Measurements from ENCODE around the gene NCKIPSD.

Gene NCKIPSD

DNA sequence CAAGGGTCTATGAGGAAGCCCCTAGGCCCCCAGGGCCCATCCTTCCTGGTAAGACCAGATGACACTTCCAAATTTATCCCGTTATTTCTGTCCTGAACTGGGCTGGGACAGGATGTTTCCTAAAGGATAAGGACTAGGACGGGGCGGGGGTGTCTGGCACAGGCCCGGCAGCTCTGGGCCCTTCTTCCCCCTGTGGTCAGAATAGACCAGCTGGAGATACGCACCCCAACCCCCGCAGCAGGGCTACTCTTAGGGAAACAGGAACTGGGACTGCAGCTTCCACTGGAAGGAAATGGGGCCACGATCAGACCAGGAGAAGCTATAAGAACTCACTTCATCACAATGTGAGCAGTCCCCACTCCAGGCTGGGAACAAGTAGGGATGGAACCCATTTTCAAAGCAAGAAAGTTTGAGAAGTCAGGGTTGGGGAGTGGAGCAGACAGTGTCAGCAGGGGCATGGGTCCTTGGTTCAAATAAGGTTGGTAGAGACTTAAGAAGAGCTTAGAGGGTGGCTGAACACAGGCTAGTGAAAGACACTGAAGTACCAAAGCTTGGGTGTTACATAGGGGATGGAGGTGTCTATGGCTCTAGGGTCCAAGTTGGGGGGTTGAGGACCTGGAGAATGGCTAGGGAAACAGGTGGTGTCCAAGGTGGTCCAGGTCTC, 1.1 kb downstream of the NCKIPSD start:
- H3K36me3 ChIP-seq (ENCODE audit: control insufficient read depth, insufficient read depth, low read length), result peaks cover 61% of the 10 kb centered on the region

DNA sequence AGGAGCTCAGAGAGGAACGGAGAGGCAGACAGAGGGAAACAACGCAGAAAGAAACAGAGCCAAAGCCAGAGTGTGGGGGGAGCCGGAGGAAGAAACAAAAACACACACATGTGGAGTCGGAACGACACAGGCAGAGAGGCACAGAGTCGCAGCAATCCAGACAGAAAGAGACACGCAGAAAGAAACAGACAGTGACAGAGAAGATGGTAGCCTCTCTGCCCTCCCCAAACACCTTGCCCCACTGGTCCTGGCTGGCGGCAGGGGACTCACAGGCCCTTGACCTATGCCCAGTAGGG, 1.7 kb downstream of the NCKIPSD start:
- Histone ChIP-seq H3K4me3 (ENCODE audit: low read depth, low read length) (peak overlapping the region; percentile 99), H3K9ac (ENCODE audit: low read length) (no peak overlapping the region), H3K27ac (ENCODE audit: low read depth, low read length) (no peak overlapping the region), H3K27me3 (ENCODE audit: control insufficient read depth, insufficient read depth, low read length) (no peaks in the 10 kb centered on the region), H3K36me3 (ENCODE audit: control insufficient read depth, insufficient read depth, low read length) (peaks cover 61% of the 10 kb centered on the region), H3K9me3 (ENCODE audit: control insufficient read depth, insufficient read depth, low read depth, low read length) (no peaks in the 10 kb centered on the region), H3K4me1 (ENCODE audit: control insufficient read depth, insufficient read depth, low read length) (peaks cover 9% of the 10 kb centered on the region)

More for the DNA sequence above, 1.1 kb downstream of the NCKIPSD start:
- Histone ChIP-seq H3K9me3 (ENCODE audit: control insufficient read depth, insufficient read depth, low read depth, low read length) (no peaks in the 10 kb centered on the region), H3K4me1 (ENCODE audit: control insufficient read depth, insufficient read depth, low read length) (peaks cover 9% of the 10 kb centered on the region), H3K27me3 (ENCODE audit: control insufficient read depth, insufficient read depth, low read length) (no peaks in the 10 kb centered on the region), H3K4me3 (ENCODE audit: low read depth, low read length) (peak overlapping the region; percentile 99), H3K9ac (ENCODE audit: low read length) (no peak overlapping the region), H3K27ac (ENCODE audit: low read depth, low read length) (no peak overlapping the region)

DNA sequence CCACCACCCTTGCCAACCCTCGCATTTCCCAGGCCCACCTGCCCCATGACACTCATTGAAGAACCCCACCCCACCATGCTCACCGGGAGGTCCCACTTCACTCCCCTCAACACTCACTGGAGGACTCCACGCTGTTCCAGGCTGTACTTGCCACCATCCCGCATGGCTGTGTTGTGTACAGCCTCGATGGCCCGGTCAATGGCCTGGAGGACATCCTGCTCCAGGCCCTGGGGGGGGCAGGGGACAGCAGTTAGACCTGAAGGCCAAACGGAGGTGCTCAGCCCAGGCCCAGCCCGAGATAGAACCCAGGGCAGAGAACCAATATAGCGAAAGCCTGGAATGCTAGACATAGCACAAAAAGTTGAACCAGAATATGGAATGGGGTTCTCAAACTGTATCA, 2.9 kb downstream of the NCKIPSD start:
- H3K4me1 ChIP-seq (ENCODE audit: control insufficient read depth, insufficient read depth, low read length), result peaks cover 9% of the 10 kb centered on the region
- no peaks in the 10 kb centered on the region for H3K27me3 ChIP-seq (ENCODE audit: control insufficient read depth, insufficient read depth, low read length)
- no peak overlapping the region for H3K9ac ChIP-seq (ENCODE audit: low read length)
- no peak overlapping the region for H3K27ac ChIP-seq (ENCODE audit: low read depth, low read length)
- H3K4me3 ChIP-seq (ENCODE audit: low read depth, low read length), result no peak overlapping the region
- peaks cover 61% of the 10 kb centered on the region for H3K36me3 ChIP-seq (ENCODE audit: control insufficient read depth, insufficient read depth, low read length)
- no peaks in the 10 kb centered on the region for H3K9me3 ChIP-seq (ENCODE audit: control insufficient read depth, insufficient read depth, low read depth, low read length)

DNA sequence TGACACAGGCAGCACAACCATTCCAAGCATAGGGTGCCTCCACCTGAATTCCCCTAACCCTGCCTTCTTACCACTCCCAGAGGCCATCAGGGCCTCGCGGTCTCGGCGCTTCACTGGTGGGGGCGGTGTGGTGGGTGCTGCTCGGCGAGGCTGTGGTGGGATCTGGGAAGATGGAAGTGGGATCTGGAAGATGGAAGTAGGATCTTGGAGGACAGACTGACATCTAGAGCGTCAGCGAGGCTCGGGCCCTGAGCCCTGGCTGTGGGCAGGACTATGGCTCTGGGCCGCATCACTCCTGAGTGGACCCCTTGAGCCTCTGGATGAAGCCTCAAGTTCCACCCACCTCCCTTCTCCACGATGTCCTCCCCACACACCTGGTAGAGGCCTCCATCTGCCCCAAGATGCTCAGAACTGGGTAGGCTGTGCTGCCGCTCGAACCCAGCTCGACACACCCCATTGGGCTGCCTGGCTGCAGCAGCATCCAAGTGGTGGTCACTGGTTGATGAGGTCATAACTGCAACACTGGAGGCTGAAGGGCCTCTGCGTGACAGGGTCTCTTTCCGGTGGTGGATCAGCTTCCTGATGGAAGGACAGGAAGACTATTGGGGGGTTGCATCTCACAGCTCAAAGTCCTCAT, 3.6 kb downstream of the NCKIPSD start:
- Histone ChIP-seq H3K9me3 (ENCODE audit: control insufficient read depth, insufficient read depth, low read depth, low read length) (no peaks in the 10 kb centered on the region), H3K27ac (ENCODE audit: low read depth, low read length) (no peak overlapping the region), H3K27me3 (ENCODE audit: control insufficient read depth, insufficient read depth, low read length) (no peaks in the 10 kb centered on the region), H3K4me3 (ENCODE audit: low read depth, low read length) (no peak overlapping the region), H3K4me1 (ENCODE audit: control insufficient read depth, insufficient read depth, low read length) (peaks cover 9% of the 10 kb centered on the region), H3K9ac (ENCODE audit: low read length) (no peak overlapping the region), H3K36me3 (ENCODE audit: control insufficient read depth, insufficient read depth, low read length) (peaks cover 61% of the 10 kb centered on the region)

DNA sequence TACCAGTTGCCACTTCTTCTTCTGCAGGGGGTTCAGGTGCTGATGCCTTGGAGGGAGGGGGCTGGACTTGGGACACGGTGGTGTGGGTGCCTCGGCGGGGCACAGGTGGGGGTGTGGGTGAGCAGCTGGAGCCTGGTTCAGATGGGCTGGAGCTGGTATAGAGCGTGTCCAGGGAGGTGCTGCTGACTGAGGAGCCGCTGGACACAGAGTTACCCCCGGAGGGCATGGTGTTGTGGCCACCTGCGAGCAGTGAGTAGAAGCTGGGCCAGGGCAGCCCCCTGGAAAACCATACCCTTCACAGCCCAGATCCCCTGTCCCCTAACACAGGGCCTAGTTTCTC, 4.2 kb downstream of the NCKIPSD start:
- Histone ChIP-seq H3K9me3 (ENCODE audit: control insufficient read depth, insufficient read depth, low read depth, low read length) (no peaks in the 10 kb centered on the region), H3K36me3 (ENCODE audit: control insufficient read depth, insufficient read depth, low read length) (peaks cover 64% of the 10 kb centered on the region), H3K9ac (ENCODE audit: low read length) (no peak overlapping the region), H3K27me3 (ENCODE audit: control insufficient read depth, insufficient read depth, low read length) (no peaks in the 10 kb centered on the region), H3K4me3 (ENCODE audit: low read depth, low read length) (no peak overlapping the region), H3K4me1 (ENCODE audit: control insufficient read depth, insufficient read depth, low read length) (peaks cover 9% of the 10 kb centered on the region), H3K27ac (ENCODE audit: low read depth, low read length) (no peak overlapping the region)

DNA sequence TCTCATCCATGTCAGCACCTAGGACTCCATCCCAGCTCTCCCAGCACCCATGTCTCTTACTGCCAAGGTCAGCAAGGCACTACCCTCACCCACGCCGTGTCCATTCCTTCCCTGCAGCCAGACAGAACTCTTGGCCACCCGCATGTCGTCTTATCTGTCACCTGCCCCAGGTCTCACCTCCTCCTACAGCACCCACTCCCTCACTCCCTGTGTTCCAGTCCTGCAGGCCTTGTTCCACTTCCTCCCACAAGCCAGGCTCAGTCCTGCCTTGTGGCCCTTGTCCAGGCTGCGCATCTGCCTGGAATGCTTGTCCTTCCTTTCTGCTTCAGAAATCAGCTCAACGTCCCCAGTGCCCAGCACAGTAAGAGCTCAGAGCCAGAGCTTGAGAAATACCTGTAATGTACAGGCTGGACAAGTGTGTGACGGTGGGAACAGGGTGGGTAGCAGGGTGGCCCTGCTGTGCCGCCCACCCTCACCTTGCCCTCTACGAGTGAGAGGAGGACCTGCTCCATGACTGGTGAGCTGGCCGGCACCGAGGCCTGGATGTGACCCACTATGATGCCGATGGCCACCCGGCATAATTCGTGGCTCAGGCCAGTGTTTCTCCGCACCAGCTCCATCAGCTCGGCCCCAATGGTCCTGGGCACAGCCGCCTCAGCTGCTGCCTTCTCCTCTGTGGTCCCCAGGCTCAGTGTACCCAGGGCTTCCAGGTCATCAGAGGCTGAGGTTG, 4.7 kb downstream of the NCKIPSD start:
- Histone ChIP-seq H3K27me3 (ENCODE audit: control insufficient read depth, insufficient read depth, low read length) (no peaks in the 10 kb centered on the region), H3K4me1 (ENCODE audit: control insufficient read depth, insufficient read depth, low read length) (peaks cover 9% of the 10 kb centered on the region), H3K27ac (ENCODE audit: low read depth, low read length) (no peak overlapping the region), H3K9ac (ENCODE audit: low read length) (no peak overlapping the region), H3K4me3 (ENCODE audit: low read depth, low read length) (no peak overlapping the region), H3K9me3 (ENCODE audit: control insufficient read depth, insufficient read depth, low read depth, low read length) (no peaks in the 10 kb centered on the region), H3K36me3 (ENCODE audit: control insufficient read depth, insufficient read depth, low read length) (peaks cover 69% of the 10 kb centered on the region)

DNA sequence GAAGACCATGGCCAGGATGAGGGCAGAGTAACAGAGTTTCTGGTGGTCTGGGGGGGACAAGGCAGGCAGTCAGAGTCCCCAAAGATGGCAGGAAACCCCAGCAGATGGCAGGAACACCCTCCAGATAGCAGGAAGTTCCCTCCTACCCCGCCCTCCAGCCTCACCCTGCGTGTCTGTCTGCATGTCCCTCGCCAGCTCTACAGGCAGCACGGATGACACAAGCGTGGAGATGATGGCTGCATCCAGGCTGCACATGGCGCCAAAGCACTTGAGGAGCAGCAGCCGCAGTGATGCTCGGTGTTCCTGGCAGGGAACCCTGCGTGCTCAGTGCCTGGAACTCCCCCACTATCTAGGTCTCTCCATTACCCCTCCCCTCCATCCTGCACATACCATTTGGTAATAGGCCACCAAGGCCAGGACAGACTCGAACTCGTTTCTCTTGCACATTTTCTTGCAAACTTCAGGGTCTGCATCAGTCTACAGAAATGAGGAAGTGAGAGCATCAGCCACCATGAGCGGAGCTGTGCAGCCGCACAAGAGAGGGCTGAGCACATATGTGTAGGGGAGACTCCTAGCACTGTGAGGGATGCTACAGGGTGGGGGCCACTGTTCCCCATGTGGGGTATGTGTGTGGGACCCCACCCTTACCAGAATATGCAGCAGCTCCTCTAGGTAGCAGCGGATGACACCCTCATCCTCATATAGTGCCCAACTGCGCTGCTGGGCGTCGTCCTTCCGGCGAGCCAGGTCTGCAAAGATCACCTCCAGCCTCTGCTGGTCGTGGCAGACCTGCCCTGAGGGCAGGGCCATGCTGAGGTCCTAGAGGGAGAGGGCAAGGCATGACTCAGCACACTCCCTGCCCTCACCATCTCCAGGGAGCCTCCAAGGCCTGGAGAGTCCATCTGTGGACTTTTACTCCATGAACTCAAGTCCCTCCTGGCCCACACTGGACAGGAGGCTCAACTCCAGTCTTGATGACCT, 6.0 kb downstream of the NCKIPSD start:
- Histone ChIP-seq H3K4me3 (ENCODE audit: low read depth, low read length) (no peak overlapping the region), H3K9me3 (ENCODE audit: control insufficient read depth, insufficient read depth, low read depth, low read length) (no peaks in the 10 kb centered on the region), H3K4me1 (ENCODE audit: control insufficient read depth, insufficient read depth, low read length) (peaks cover 7% of the 10 kb centered on the region), H3K27me3 (ENCODE audit: control insufficient read depth, insufficient read depth, low read length) (no peaks in the 10 kb centered on the region), H3K9ac (ENCODE audit: low read length) (no peak overlapping the region), H3K27ac (ENCODE audit: low read depth, low read length) (no peak overlapping the region), H3K36me3 (ENCODE audit: control insufficient read depth, insufficient read depth, low read length) (peaks cover 79% of the 10 kb centered on the region)

DNA sequence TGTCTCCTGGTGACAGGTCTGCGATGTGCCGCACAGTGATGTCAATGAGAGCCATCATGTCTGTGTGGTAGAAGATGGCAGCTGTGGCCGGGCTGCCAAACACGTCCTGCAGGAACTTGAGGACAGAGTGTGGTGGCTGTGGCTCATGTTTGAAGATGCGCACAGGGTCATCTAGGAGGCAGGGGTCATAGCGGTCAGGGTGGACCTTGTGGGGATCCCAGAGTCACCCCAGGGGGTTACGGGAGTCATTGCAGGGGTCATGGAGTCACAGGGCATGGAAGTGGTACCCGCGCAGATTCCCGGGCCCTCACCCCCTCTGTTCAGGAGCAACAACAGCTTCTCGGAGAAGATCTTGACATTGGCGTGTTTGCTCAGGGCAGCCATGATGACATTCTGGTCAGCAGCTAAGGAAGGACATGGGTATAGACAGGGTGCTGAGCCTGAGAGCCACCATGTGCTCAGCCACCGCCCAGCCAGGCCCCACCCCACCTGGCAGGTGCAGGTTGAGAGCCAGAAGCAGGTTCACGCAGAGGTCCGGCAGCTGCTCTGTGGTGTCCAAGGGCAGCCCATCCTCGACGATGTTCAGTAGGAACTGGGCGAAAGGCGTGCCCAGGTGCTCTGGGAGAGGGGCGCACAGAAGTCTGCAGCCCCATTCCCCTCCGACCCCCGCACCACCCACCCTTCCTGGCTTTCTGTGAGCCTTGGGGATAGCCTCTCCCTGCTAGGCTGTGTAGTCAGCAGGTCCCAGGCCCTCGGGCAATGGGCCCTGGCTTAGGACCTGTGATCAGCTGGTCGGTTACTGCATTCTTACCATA, 6.9 kb downstream of the NCKIPSD start:
- Histone ChIP-seq H3K36me3 (ENCODE audit: control insufficient read depth, insufficient read depth, low read length) (peaks cover 88% of the 10 kb centered on the region), H3K9me3 (ENCODE audit: control insufficient read depth, insufficient read depth, low read depth, low read length) (no peaks in the 10 kb centered on the region), H3K4me1 (ENCODE audit: control insufficient read depth, insufficient read depth, low read length) (no peaks in the 10 kb centered on the region), H3K4me3 (ENCODE audit: low read depth, low read length) (no peak overlapping the region), H3K27ac (ENCODE audit: low read depth, low read length) (no peak overlapping the region), H3K9ac (ENCODE audit: low read length) (no peak overlapping the region), H3K27me3 (ENCODE audit: control insufficient read depth, insufficient read depth, low read length) (no peaks in the 10 kb centered on the region)

DNA sequence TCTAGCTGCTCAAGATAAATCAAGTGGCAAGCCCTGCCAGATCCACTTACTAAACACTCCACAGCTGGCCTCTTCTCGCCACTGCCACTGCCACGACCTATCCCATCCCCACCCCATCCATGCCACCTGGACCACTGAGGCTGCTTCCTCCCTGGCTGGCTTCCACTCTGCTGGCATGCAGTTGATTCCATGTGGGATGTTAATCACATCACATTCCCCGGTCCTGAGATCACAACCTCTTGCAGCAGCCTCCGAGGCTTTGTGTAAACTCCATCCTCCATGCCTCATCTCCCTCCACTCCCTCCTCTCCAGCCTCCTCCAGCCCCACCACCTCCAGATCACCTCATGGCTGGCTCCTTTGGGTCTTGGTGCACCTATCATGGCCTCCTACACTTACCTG, 7.7 kb downstream of the NCKIPSD start:
- no peak overlapping the region for H3K27ac ChIP-seq (ENCODE audit: low read depth, low read length)
- no peaks in the 10 kb centered on the region for H3K9me3 ChIP-seq (ENCODE audit: control insufficient read depth, insufficient read depth, low read depth, low read length)
- no peaks in the 10 kb centered on the region for H3K4me1 ChIP-seq (ENCODE audit: control insufficient read depth, insufficient read depth, low read length)
- H3K36me3 ChIP-seq (ENCODE audit: control insufficient read depth, insufficient read depth, low read length), result peaks cover 88% of the 10 kb centered on the region
- no peaks in the 10 kb centered on the region for H3K27me3 ChIP-seq (ENCODE audit: control insufficient read depth, insufficient read depth, low read length)
- H3K4me3 ChIP-seq (ENCODE audit: low read depth, low read length), result no peak overlapping the region
- no peak overlapping the region for H3K9ac ChIP-seq (ENCODE audit: low read length)

DNA sequence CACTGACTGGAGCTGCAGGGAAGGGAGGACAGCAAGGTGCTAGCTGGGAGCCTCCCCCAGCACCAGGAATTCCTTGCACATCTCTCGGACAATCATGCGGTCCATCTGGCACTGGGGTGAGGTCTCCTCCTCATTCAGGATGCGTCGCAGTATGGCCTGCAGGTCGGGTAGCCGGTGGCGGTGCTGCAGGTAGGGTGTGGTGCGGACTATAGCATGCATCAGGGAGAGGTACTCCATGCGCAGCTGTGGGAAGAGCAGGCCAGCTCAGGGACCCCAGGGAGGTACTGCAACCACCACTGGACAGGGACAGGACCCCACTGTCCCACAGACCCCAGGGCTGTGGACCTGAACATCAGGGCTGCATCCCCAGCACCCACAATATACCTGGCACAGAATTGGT, 11.2 kb downstream of the NCKIPSD start:
- Histone ChIP-seq H3K4me3 (ENCODE audit: low read depth, low read length) (no peak overlapping the region), H3K36me3 (ENCODE audit: control insufficient read depth, insufficient read depth, low read length) (peaks cover 74% of the 10 kb centered on the region), H3K9ac (ENCODE audit: low read length) (no peak overlapping the region), H3K9me3 (ENCODE audit: control insufficient read depth, insufficient read depth, low read depth, low read length) (no peaks in the 10 kb centered on the region), H3K27ac (ENCODE audit: low read depth, low read length) (no peak overlapping the region), H3K4me1 (ENCODE audit: control insufficient read depth, insufficient read depth, low read length) (no peaks in the 10 kb centered on the region), H3K27me3 (ENCODE audit: control insufficient read depth, insufficient read depth, low read length) (no peaks in the 10 kb centered on the region)
